ENCODE measurements around the gene RAC3.

Gene RAC3

DNA sequence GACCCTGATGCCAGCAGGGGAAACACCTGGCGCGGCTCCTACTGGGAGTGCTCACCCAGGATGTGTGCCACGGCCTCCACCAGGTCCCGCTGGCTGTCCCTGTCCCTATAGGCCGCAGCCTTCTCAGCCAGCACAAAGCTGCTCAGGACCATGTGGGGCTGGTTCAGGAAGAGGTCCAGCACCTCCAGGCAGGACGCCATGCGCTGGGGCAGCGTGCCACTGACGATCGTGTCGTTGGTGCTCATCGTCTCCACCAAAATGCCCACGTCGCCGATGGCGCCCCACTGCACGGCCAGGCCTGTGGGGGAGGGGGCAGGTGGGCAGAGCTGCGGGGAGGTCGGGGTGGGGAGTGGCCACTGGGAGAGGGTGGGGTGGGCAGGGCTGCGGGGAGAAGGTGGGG lies 50.1 kb downstream of the RAC3 start:
- H3K27ac ChIP-seq (ENCODE audit: low read length): no peak overlapping the region
- no peak for DNase-seq

DNA sequence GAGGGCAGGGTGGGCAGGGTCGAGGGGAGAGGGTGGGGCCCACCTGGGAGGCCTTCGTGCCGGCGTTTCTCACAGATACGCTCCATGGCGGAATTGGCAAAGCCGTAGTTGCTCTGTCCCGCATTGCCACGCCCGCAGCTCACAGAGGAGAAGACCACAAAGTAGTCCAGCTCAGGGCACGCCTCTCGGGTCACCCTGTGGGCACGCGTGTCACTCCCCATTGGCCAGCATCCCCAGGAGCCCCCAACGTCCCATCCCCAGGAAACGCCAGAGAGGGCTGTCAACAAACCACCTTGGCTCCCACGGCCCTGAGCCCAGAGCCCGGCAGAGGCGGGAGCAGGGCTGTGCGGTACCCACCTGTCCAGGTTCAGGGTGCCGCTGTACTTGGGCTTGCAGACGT lies 50.5 kb downstream of the RAC3 start:
- no peaks in the 10 kb centered on the region for H3K4me1 ChIP-seq (ENCODE audit: insufficient read depth, low read length)
- no peak overlapping the region for H3K9ac ChIP-seq (ENCODE audit: low read depth, low read length)
- no peak overlapping the region for H2AFZ ChIP-seq (ENCODE audit: low read depth, low read length)
- peaks cover 92% of the 10 kb centered on the region for H3K36me3 ChIP-seq (ENCODE audit: insufficient read depth, low read length)
- no peak overlapping the region for H3K4me2 ChIP-seq (ENCODE audit: insufficient read depth, low read length)
- H3K9me3 ChIP-seq (ENCODE audit: insufficient read depth, low read length, severe bottlenecking): no peaks in the 10 kb centered on the region
- H3K27ac ChIP-seq (ENCODE audit: low read length): no peak overlapping the region
- no peaks in the 10 kb centered on the region; the same call in 1 of the 2 replicates for H3K79me2 ChIP-seq (ENCODE audit: insufficient read depth, low read length)
- TF ChIP-seq, protein P1, sequence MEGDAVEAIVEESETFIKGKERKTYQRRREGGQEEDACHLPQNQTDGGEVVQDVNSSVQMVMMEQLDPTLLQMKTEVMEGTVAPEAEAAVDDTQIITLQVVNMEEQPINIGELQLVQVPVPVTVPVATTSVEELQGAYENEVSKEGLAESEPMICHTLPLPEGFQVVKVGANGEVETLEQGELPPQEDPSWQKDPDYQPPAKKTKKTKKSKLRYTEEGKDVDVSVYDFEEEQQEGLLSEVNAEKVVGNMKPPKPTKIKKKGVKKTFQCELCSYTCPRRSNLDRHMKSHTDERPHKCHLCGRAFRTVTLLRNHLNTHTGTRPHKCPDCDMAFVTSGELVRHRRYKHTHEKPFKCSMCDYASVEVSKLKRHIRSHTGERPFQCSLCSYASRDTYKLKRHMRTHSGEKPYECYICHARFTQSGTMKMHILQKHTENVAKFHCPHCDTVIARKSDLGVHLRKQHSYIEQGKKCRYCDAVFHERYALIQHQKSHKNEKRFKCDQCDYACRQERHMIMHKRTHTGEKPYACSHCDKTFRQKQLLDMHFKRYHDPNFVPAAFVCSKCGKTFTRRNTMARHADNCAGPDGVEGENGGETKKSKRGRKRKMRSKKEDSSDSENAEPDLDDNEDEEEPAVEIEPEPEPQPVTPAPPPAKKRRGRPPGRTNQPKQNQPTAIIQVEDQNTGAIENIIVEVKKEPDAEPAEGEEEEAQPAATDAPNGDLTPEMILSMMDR (IDR thresholded peaks at IDR 0.05; ENCODE audit: borderline replicate concordance, extremely low read depth, low read length, poor library complexity, severe bottlenecking): no peak
- no peak for TF ChIP-seq EZH2 (IDR thresholded peaks at IDR 0.05; ENCODE audit: borderline replicate concordance, low read depth, low read length, severe bottlenecking)
- ATAC-seq (ENCODE audit: insufficient read depth, low read depth) (no peak), DNase-seq (no peak)
- no peak overlapping the region for H3K4me3 ChIP-seq (ENCODE audit: low read depth in 1 of 2, low read length in 2 of 2)
- H3K27me3 ChIP-seq (ENCODE audit: insufficient read depth, low read length, poor library complexity): no peaks in the 10 kb centered on the region
- H4K20me1 ChIP-seq (ENCODE audit: insufficient read depth, low read length): peaks cover 80% of the 10 kb centered on the region

More for the DNA sequence above, 50.1 kb downstream of the RAC3 start:
- Histone ChIP-seq H3K4me1 (ENCODE audit: insufficient read depth, low read length) (no peaks in the 10 kb centered on the region), H3K4me3 (ENCODE audit: low read depth in 1 of 2, low read length in 2 of 2) (no peak overlapping the region), H3K9me3 (ENCODE audit: insufficient read depth, low read length, severe bottlenecking) (no peaks in the 10 kb centered on the region), H3K4me2 (ENCODE audit: insufficient read depth, low read length) (no peak overlapping the region), H3K79me2 (ENCODE audit: insufficient read depth, low read length) (no peaks in the 10 kb centered on the region; the same call in 1 of the 2 replicates), H3K9ac (ENCODE audit: low read depth, low read length) (no peak overlapping the region), H3K27me3 (ENCODE audit: insufficient read depth, low read length, poor library complexity) (no peaks in the 10 kb centered on the region), H2AFZ (ENCODE audit: low read depth, low read length) (no peak overlapping the region), H4K20me1 (ENCODE audit: insufficient read depth, low read length) (peaks cover 82% of the 10 kb centered on the region), H3K36me3 (ENCODE audit: insufficient read depth, low read length) (peaks cover 88% of the 10 kb centered on the region)
- ATAC-seq (ENCODE audit: insufficient read depth, low read depth): no peak
- TF ChIP-seq EZH2 (IDR thresholded peaks at IDR 0.05; ENCODE audit: borderline replicate concordance, low read depth, low read length, severe bottlenecking): no peak
- TF ChIP-seq, protein P1 (IDR thresholded peaks at IDR 0.05; ENCODE audit: borderline replicate concordance, extremely low read depth, low read length, poor library complexity, severe bottlenecking): no peak

DNA sequence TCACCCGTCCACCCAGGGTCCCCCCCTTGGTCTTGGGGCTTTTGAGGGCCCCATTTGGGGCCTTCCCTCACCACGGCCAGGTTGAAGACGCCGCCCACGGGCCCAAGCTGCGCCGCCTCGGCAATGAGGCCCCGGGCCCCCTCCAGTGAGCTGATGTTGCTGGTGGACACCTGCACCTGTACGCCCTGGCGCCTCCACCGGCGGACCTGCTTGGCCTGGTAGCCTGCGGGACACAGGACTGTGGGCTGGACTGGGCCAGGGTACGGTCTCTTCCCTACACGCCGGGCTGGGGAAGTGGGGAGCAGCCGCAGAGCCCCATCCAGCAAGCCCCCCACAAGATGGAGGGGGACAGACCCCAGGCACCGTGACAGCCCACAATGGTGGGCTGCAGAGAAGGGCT lies 51.0 kb downstream of the RAC3 start:
- no peaks in the 10 kb centered on the region for H3K27me3 ChIP-seq (ENCODE audit: insufficient read depth, low read length, poor library complexity)
- no peak overlapping the region for H3K4me2 ChIP-seq (ENCODE audit: insufficient read depth, low read length)
- H3K4me1 ChIP-seq (ENCODE audit: insufficient read depth, low read length): no peaks in the 10 kb centered on the region
- ATAC-seq (ENCODE audit: insufficient read depth, low read depth): no peak
- TF ChIP-seq, protein P1 (IDR thresholded peaks at IDR 0.05; ENCODE audit: borderline replicate concordance, extremely low read depth, low read length, poor library complexity, severe bottlenecking): no peak
- no peak for TF ChIP-seq EZH2 (IDR thresholded peaks at IDR 0.05; ENCODE audit: borderline replicate concordance, low read depth, low read length, severe bottlenecking)
- no peak overlapping the region for H3K27ac ChIP-seq (ENCODE audit: low read length)
- H3K79me2 ChIP-seq (ENCODE audit: insufficient read depth, low read length): no peaks in the 10 kb centered on the region; the same call in 1 of the 2 replicates
- no peaks in the 10 kb centered on the region for H3K9me3 ChIP-seq (ENCODE audit: insufficient read depth, low read length, severe bottlenecking)
- H3K36me3 ChIP-seq (ENCODE audit: insufficient read depth, low read length): peaks cover 97% of the 10 kb centered on the region
- no peak overlapping the region for H3K4me3 ChIP-seq (ENCODE audit: low read depth in 1 of 2, low read length in 2 of 2)
- no peak overlapping the region for H2AFZ ChIP-seq (ENCODE audit: low read depth, low read length)
- DNase-seq: no peak
- no peak overlapping the region for H3K9ac ChIP-seq (ENCODE audit: low read depth, low read length)
- peaks cover 80% of the 10 kb centered on the region for H4K20me1 ChIP-seq (ENCODE audit: insufficient read depth, low read length)

DNA sequence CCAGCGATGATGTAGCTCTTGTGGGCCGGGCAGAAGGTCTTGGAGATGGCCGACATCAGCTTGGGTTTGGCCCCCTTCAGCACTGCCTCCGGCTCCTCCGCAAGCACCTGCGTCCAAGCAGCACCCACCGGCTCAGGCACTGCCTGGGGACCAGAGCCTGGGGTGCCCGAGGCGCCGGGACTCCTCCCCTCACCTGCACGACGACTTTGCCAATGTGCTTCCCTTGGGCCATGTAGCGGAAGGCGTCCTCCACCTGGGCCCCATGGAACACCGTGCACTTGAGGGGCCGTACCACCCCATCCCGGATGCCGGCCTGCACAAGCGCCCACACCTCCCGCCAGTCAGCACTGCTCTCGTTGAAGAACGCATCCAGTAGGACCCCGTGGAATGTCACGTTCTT lies 51.5 kb downstream of the RAC3 start:
- H3K4me1 ChIP-seq (ENCODE audit: insufficient read depth, low read length): no peaks in the 10 kb centered on the region

More for the DNA sequence above, 51.5 kb downstream of the RAC3 start:
- TF ChIP-seq, protein P1 (IDR thresholded peaks at IDR 0.05; ENCODE audit: borderline replicate concordance, extremely low read depth, low read length, poor library complexity, severe bottlenecking): no peak
- TF ChIP-seq EZH2 (IDR thresholded peaks at IDR 0.05; ENCODE audit: borderline replicate concordance, low read depth, low read length, severe bottlenecking): no peak
- Histone ChIP-seq H3K79me2 (ENCODE audit: insufficient read depth, low read length) (no peaks in the 10 kb centered on the region; the same call in 1 of the 2 replicates), H2AFZ (ENCODE audit: low read depth, low read length) (no peak overlapping the region), H3K4me2 (ENCODE audit: insufficient read depth, low read length) (no peak overlapping the region), H4K20me1 (ENCODE audit: insufficient read depth, low read length) (peaks cover 78% of the 10 kb centered on the region), H3K9ac (ENCODE audit: low read depth, low read length) (no peak overlapping the region), H3K27ac (ENCODE audit: low read length) (no peak overlapping the region), H3K36me3 (ENCODE audit: insufficient read depth, low read length) (peaks cover 98% of the 10 kb centered on the region), H3K27me3 (ENCODE audit: insufficient read depth, low read length, poor library complexity) (no peaks in the 10 kb centered on the region), H3K9me3 (ENCODE audit: insufficient read depth, low read length, severe bottlenecking) (no peaks in the 10 kb centered on the region), H3K4me3 (ENCODE audit: low read depth in 1 of 2, low read length in 2 of 2) (no peak overlapping the region)
- ATAC-seq (ENCODE audit: insufficient read depth, low read depth): no peak
- DNase-seq: no peak

Measured in DND-41 (cell line).